ENCODE results near the gene TXNDC2.

DNA sequence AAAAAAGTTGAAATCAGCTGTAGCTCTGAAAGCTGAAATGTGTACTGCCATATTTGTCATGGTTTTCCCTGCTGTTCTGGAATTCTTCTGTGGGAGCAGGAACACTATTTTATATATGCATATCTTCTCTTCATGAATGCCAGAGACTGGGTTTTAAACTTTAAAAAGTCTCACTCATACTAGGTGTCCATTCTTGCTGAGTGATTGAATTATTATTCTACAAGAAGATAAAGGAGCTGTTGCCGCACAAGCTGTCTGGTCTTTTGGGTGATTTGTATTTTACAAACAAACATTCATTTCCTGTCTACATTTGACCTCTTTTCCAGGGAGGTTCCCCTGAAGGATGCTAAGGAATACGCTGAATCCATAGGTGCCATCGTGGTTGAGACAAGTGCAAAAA lies 40.5 kb upstream of the TXNDC2 start:
- TF ChIP-seq NFYB (IDR thresholded peaks at IDR 0.05; ENCODE audit: insufficient read depth, low read depth, low read length), result no peak
- TF ChIP-seq POLR2AphosphoS5 (IDR thresholded peaks at IDR 0.05; ENCODE audit: low read length), result no peak
- no peak for TF ChIP-seq TAF1 (IDR thresholded peaks at IDR 0.05; ENCODE audit: borderline replicate concordance, low read depth, low read length)
- TF ChIP-seq EZH2 (IDR thresholded peaks at IDR 0.05; ENCODE audit: borderline replicate concordance, control insufficient read depth, low read depth, low read length), result no peak
- TF ChIP-seq FOXM1 (IDR thresholded peaks at IDR 0.05; ENCODE audit: low read depth, low read length), result no peak
- no peak for TF ChIP-seq NFYA (IDR thresholded peaks at IDR 0.05; ENCODE audit: borderline replicate concordance, low read depth, low read length)
- TF ChIP-seq CTCF (IDR thresholded peaks at IDR 0.05 in 2 of 3, conservative IDR thresholded peaks at IDR 0.05 in 1 of 3; ENCODE audit: control insufficient read depth in 2 of 3, extremely low read depth in 1 of 3, insufficient read depth in 1 of 3, low read depth in 3 of 3, low read length in 3 of 3), result no peak
- TF ChIP-seq SIN3A (IDR thresholded peaks at IDR 0.05; ENCODE audit: low read depth, low read length), result no peak
- TF ChIP-seq CHD2 (IDR thresholded peaks at IDR 0.05; ENCODE audit: borderline replicate concordance, low read depth, low read length), result no peak
- TF ChIP-seq YBX1 (IDR thresholded peaks at IDR 0.05), result no peak
- TF ChIP-seq, protein P1, sequence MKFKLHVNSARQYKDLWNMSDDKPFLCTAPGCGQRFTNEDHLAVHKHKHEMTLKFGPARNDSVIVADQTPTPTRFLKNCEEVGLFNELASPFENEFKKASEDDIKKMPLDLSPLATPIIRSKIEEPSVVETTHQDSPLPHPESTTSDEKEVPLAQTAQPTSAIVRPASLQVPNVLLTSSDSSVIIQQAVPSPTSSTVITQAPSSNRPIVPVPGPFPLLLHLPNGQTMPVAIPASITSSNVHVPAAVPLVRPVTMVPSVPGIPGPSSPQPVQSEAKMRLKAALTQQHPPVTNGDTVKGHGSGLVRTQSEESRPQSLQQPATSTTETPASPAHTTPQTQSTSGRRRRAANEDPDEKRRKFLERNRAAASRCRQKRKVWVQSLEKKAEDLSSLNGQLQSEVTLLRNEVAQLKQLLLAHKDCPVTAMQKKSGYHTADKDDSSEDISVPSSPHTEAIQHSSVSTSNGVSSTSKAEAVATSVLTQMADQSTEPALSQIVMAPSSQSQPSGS (IDR thresholded peaks at IDR 0.05; ENCODE audit: low read length), result no peak
- TF ChIP-seq MXI1 (IDR thresholded peaks at IDR 0.05; ENCODE audit: low read depth, low read length), result no peak
- no peak for TF ChIP-seq NRF1 (conservative IDR thresholded peaks at IDR 0.05; ENCODE audit: low read depth, low read length)
